Vagina (tissue), 2 donors: ENCODE results near the gene HDGFL2. TPM values are rescaled to one million over a fixed set of nuclear protein-coding genes. Genes with fewer than 3 reads are reported as not detected.

Source experiments
- DNase-seq, 2 donors: peaks; one replicate each; pipeline ENCODE4 v3.0.0-alpha.2; 2017; ENCODE audit errors: extremely low spot score in 2 of 2
- H3K27ac ChIP-seq: fragments of 200-600 bp; sonication (generic); one replicate; pipeline ENCODE4 v1.5.1; 2019
- H3K27me3 ChIP-seq: fragments of 200-600 bp; sonication (generic); one replicate; pipeline ENCODE4 v1.5.1; 2019
- H3K36me3 ChIP-seq, 2 donors: fragments of 200-600 bp; sonication (generic); one replicate each; pipeline ENCODE4 v1.5.1; 2017 to 2019
- H3K4me1 ChIP-seq: fragments of 200-600 bp; sonication (generic); one replicate; pipeline ENCODE4 v1.5.1; 2019
- H3K4me3 ChIP-seq, 2 donors: fragments of 200-600 bp; sonication (generic); 1 replicate in 1 of 2; 2 replicates in 1 of 2; pipeline ENCODE4 v1.5.1; 2016 to 2019
- H3K9me3 ChIP-seq: fragments of 200-600 bp; sonication (generic); one replicate; pipeline ENCODE4 v1.5.1; 2019
- CTCF ChIP-seq, 3 experiments: fragments of 450-650 bp in 2 of 3; fragments of 200-600 bp in 1 of 3; sonication (generic) in 1 of 3; IDR thresholded peaks; one replicate each; pipeline ENCODE4 v1.5.1; 2017 to 2019; ENCODE audit warnings: antibody characterized with exemption in 3 of 3, mild to moderate bottlenecking in 2 of 3, moderate library complexity in 2 of 3
- POLR2A ChIP-seq, 2 donors: fragments of 450-650 bp; IDR thresholded peaks; one replicate each; pipeline ENCODE4 v1.6.1; 2017; ENCODE audit warnings: antibody characterized with exemption in 2 of 2, mild to moderate bottlenecking in 2 of 2, moderate library complexity in 2 of 2
- POLR2AphosphoS5 ChIP-seq, 2 donors: sonication (generic); formaldehyde crosslinking; IDR thresholded peaks; one replicate each; pipeline ENCODE4 v1.9.0; 2017; ENCODE audit warnings: antibody characterized with exemption in 2 of 2, mild to moderate bottlenecking in 2 of 2, low read depth in 1 of 2; ENCODE audit not compliant: insufficient read depth in 1 of 2
- intact Hi-C: fragments of 100-400 bp; cut with DNase I; formaldehyde crosslinking; loops from one replicate; pipeline ENCODE4 v1.15.1; 2023
- total RNA-seq: library from RNA; depleted of rRNA; stranded (reverse); fragments of >200 nt; gene quantifications from one replicate; pipeline ENCODE4 v1.2.3, GENCODE V29; 2016

HDGFL2 gene
- total RNA-seq, 1 donor from 2014 or later = 33.1 TPM

- no peaks in the 10 kb centered on the region for H3K9me3 ChIP-seq
These were observed 39.1 kb upstream of the HDGFL2 start for GRCh38 chr19:4432918-4433506.

GRCh38 chr19:4434391-4434790 lies 37.7 kb upstream of the HDGFL2 start:
- no peak for DNase-seq
- Histone ChIP-seq H3K36me3 (peaks cover 0 to 34% of the 10 kb centered on the region in 2 donors), H3K27ac (no peak overlapping the region), H3K4me1 (no peaks in the 10 kb centered on the region), H3K27me3 (no peaks in the 10 kb centered on the region), H3K4me3 (no peak overlapping the region), H3K9me3 (no peaks in the 10 kb centered on the region)
- TF ChIP-seq POLR2AphosphoS5 (IDR thresholded peaks at IDR 0.05; ENCODE audit: insufficient read depth in 1 of 2, low read depth in 1 of 2) = no peak
- no peak for TF ChIP-seq POLR2A (IDR thresholded peaks at IDR 0.05)
- no peak for TF ChIP-seq CTCF (IDR thresholded peaks at IDR 0.05)
- intact Hi-C loops = no loop called here

More at GRCh38 chr19:4432918-4433506, 39.1 kb upstream of the HDGFL2 start:
- Histone ChIP-seq H3K4me1 (no peaks in the 10 kb centered on the region), H3K4me3 (no peak overlapping the region), H3K36me3 (peaks cover 0 to 34% of the 10 kb centered on the region in 2 donors), H3K27me3 (no peaks in the 10 kb centered on the region), H3K27ac (no peak overlapping the region)
- no peak for TF ChIP-seq POLR2A (IDR thresholded peaks at IDR 0.05)
- no peak for TF ChIP-seq CTCF (IDR thresholded peaks at IDR 0.05)
- no peak for TF ChIP-seq POLR2AphosphoS5 (IDR thresholded peaks at IDR 0.05; ENCODE audit: insufficient read depth in 1 of 2, low read depth in 1 of 2)
- no peak for DNase-seq
- intact Hi-C loops = no loop called here

- intact Hi-C loops = no loop called here
- Histone ChIP-seq H3K9me3 (no peaks in the 10 kb centered on the region), H3K4me1 (no peaks in the 10 kb centered on the region), H3K4me3 (no peak overlapping the region), H3K27me3 (no peaks in the 10 kb centered on the region), H3K36me3 (peaks cover 0 to 22% of the 10 kb centered on the region in 2 donors), H3K27ac (no peak overlapping the region)
- no peak for DNase-seq
- TF ChIP-seq POLR2AphosphoS5 (IDR thresholded peaks at IDR 0.05; ENCODE audit: insufficient read depth in 1 of 2, low read depth in 1 of 2) = no peak
- no peak for TF ChIP-seq CTCF (IDR thresholded peaks at IDR 0.05)
- no peak for TF ChIP-seq POLR2A (IDR thresholded peaks at IDR 0.05)
These were observed 35.9 kb upstream of the HDGFL2 start for GRCh38 chr19:4436231-4436630.

GRCh38 chr19:4437103-4437502 lies 35.0 kb upstream of the HDGFL2 start:
- intact Hi-C loops = no loop called here
- TF ChIP-seq POLR2AphosphoS5 (IDR thresholded peaks at IDR 0.05; ENCODE audit: insufficient read depth in 1 of 2, low read depth in 1 of 2) (no peak), POLR2A (IDR thresholded peaks at IDR 0.05) (no peak), CTCF (IDR thresholded peaks at IDR 0.05) (no peak)
- H3K4me1 ChIP-seq = no peaks in the 10 kb centered on the region
- H3K27ac ChIP-seq = no peak overlapping the region
- DNase-seq = no peak
- no peak overlapping the region for H3K4me3 ChIP-seq
- no peaks in the 10 kb centered on the region for H3K9me3 ChIP-seq
- H3K27me3 ChIP-seq = no peaks in the 10 kb centered on the region
- peaks cover 0 to 19% of the 10 kb centered on the region in 2 donors for H3K36me3 ChIP-seq

GRCh38 chr19:4439243-4439642 lies 32.9 kb upstream of the HDGFL2 start:
- TF ChIP-seq POLR2A (IDR thresholded peaks at IDR 0.05) = no peak
- no peak for TF ChIP-seq POLR2AphosphoS5 (IDR thresholded peaks at IDR 0.05; ENCODE audit: insufficient read depth in 1 of 2, low read depth in 1 of 2)
- TF ChIP-seq CTCF (IDR thresholded peaks at IDR 0.05) = no peak
- Histone ChIP-seq H3K27me3 (no peaks in the 10 kb centered on the region), H3K4me3 (no peak overlapping the region), H3K4me1 (no peaks in the 10 kb centered on the region), H3K9me3 (no peaks in the 10 kb centered on the region), H3K27ac (no peak overlapping the region), H3K36me3 (no peaks in the 10 kb centered on the region)
- DNase-seq = no peak
- intact Hi-C loops = no loop called here
